Pancreas (tissue), 10 donors: ENCODE results near the gene MMP7. TPM values are rescaled to one million over a fixed set of nuclear protein-coding genes. Genes with fewer than 3 reads are reported as not detected.

Experiments
- ATAC-seq, 4 donors: fragments of 200-7000 bp; cut with Tn5 transposase; one replicate each; pipeline versions ENCODE4 v1.8.0 to v1.9.1; 2020; ENCODE audit warnings: mild to moderate bottlenecking in 4 of 4, moderate library complexity in 4 of 4
- DNase-seq, 6 donors: peaks; one replicate each; pipeline ENCODE4 v3.0.0-alpha.2; 2020
- FAIRE-seq: peaks from 2 replicates; lab custom pipeline; 2012; peaks lifted over from hg19 to GRCh38; lab: Jason Lieb, UNC
- H3K27ac ChIP-seq, 4 donors: fragments of 200-600 bp; sonication (generic); 1 replicate in 3 of 4; 2 replicates in 1 of 4; pipeline versions ENCODE4 v1.5.0 to v1.8.0; 2020
- H3K27me3 ChIP-seq, 4 donors: fragments of 200-600 bp; one replicate each; pipeline ENCODE4 v1.8.0; 2021
- H3K36me3 ChIP-seq, 3 donors: fragments of 200-600 bp; sonication (generic) in 1 of 3; one replicate each; pipeline versions ENCODE4 v1.5.0 to v1.8.0; 2020 to 2021
- H3K4me1 ChIP-seq, 3 donors: fragments of 200-600 bp; one replicate each; pipeline ENCODE4 v1.8.0; 2021
- H3K4me3 ChIP-seq, 4 donors: fragments of 200-600 bp; sonication (generic) in 2 of 4; one replicate each; pipeline versions ENCODE4 v1.5.0 to v1.8.0; 2020 to 2021
- H3K9me3 ChIP-seq, 4 donors: fragments of 200-600 bp; one replicate each; pipeline ENCODE4 v1.8.0; 2021
- WGBS, 2 donors: extraction: QIAGEN DNeasy Blood & Tissue Kit; methylation state at CpG; one replicate each; pipeline ENCODE4 v1.1.7; 2013; 5-methylcytosine and 5-hydroxymethylcytosine counted together
- intact Hi-C, 3 donors: fragments of 100-400 bp; cut with DNase I; formaldehyde crosslinking; loops; one replicate each; pipeline versions ENCODE4 v1.11.1 to v1.14.2; 2022
- polyA plus RNA-seq, 2 donors: library from polyadenylated mRNA; stranded (reverse); fragments of 200-250 nt; gene quantifications; one replicate each; pipeline ENCODE4 v1.2.3, GENCODE V29; 2013
- total RNA-seq, 6 donors: library from RNA; stranded (reverse); fragmentation: NEBNext Ultra II Directional in 4 of 6; extraction: Animal tissue kit (Norgen Biotek cat#: 25700) in 4 of 6; gene quantifications; one replicate each; pipeline versions ENCODE4 v1.2.1 to v1.2.4, GENCODE V29; 2021 to 2023
- TF ChIP-seq, protein P1 (sequence below), 4 donors: fragments of 200-600 bp; sonication (generic) in 3 of 4; IDR thresholded peaks; one replicate each; pipeline versions ENCODE4 v1.5.0 to v1.8.0; 2021; ENCODE audit warnings: antibody characterized with exemption in 4 of 4
- donor health status: healthy with polysubstance abuse.
- donor health status: DM: no; HTN: no; CAD: no; lungs with moderate emphysema.
- donor health status: DM: no; HTN: no; CAD: no.
- donor health status: control.
- donor health status: control.
- donor health status: Bipolar disorder and iron deficiency.
- donor health status: DM: yes; HTN: yes; CAD: no.
- donor health status: DM: no; HTN: no; CAD: no.
- donor health status: DM: no; HTN: no; CAD: no.
- donor health status: DM: yes; HTN: yes; CAD: no.

MMP7 gene
- 100 to 1,000 TPM in 2 of 6 donors, 10 to 100 TPM in 4; 13.5 to 751 (median 34.2) TPM for total RNA-seq
- 10 to 100 TPM; 34.4 to 68.1 TPM for polyA plus RNA-seq

DNA sequence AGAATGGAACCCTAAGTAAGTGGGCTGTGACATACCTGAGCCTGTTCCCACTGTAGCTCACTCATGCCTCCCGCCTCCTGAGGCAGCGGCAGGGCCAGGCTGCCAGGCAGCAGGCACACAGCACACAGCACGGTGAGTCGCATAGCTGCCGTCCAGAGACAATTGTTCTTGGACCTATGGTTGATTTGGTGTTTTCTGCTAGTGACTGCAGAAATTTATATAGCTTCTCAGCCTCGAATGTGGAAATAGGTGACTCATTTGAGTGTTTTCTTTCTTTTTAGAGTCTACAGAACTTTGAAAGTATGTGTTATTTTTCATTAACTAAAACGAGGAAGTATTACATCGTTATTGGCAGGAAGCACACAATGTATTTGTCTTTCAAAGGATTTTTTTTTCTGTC, at the start of gene MMP7:
TSS of gene MMP7 (minus strand) at position 190 of the 400 bp plus-strand sequence. CDS start at position 143, 47 bp downstream.
- Histone ChIP-seq H3K9me3 (no peaks in the 10 kb centered on the region), H3K27me3 (no peaks in the 10 kb centered on the region), H3K4me1 (no peaks in the 10 kb centered on the region), H3K36me3 (no peaks in the 10 kb centered on the region), H3K4me3 (peak within 1 kb of the TSS in 2 of 4 donors; percentile 15 to 26), H3K27ac (peak within 1 kb of the TSS in 3 of 4 donors; percentile 16 to 69 (median 54))
- intact Hi-C loops = no loop called here
- ATAC-seq = peak; percentile 48 to 89 (median 83)
- WGBS, 2 donors = 35% methylated on average over 8 of the region's 8 CpGs
- TF ChIP-seq, protein P1, sequence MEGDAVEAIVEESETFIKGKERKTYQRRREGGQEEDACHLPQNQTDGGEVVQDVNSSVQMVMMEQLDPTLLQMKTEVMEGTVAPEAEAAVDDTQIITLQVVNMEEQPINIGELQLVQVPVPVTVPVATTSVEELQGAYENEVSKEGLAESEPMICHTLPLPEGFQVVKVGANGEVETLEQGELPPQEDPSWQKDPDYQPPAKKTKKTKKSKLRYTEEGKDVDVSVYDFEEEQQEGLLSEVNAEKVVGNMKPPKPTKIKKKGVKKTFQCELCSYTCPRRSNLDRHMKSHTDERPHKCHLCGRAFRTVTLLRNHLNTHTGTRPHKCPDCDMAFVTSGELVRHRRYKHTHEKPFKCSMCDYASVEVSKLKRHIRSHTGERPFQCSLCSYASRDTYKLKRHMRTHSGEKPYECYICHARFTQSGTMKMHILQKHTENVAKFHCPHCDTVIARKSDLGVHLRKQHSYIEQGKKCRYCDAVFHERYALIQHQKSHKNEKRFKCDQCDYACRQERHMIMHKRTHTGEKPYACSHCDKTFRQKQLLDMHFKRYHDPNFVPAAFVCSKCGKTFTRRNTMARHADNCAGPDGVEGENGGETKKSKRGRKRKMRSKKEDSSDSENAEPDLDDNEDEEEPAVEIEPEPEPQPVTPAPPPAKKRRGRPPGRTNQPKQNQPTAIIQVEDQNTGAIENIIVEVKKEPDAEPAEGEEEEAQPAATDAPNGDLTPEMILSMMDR (IDR thresholded peaks at IDR 0.05) = no peak
- DNase-seq = peak in 3 of 6 donors; percentile 6 to 29 (median 20)
- FAIRE-seq = no peak

DNA sequence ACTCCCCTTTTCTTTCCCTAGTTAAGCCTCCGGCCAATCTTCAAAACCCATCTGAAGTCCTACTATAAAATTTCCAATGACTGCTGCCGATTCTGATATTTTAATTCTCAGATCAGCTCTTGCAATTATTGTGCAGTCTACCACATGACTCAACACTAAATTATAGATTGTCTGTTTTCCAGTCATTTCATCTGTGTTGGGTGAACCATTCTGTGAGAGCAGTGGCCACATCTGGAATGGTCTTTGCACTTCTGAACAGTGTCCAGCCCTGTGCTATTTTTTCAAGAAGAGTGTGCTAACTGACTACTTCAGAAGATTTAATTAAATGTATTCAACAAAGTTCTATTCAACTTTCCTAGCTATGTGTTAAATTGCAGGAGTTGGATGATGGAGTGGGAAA, 47.2 kb upstream of the MMP7 start:
- TF ChIP-seq, protein P1 (IDR thresholded peaks at IDR 0.05) = no peak
- 60 to 80% methylated on average over 2 of the region's 2 CpGs for WGBS, 2 donors
- no peaks in the 10 kb centered on the region for H3K36me3 ChIP-seq
- no peak for ATAC-seq
- no peak overlapping the region for H3K27ac ChIP-seq
- H3K9me3 ChIP-seq = no peaks in the 10 kb centered on the region
- H3K27me3 ChIP-seq = no peaks in the 10 kb centered on the region
- H3K4me3 ChIP-seq = no peak overlapping the region
- no peak for FAIRE-seq
- intact Hi-C loops = no loop called here
- H3K4me1 ChIP-seq = no peaks in the 10 kb centered on the region
- no peak for DNase-seq

DNA sequence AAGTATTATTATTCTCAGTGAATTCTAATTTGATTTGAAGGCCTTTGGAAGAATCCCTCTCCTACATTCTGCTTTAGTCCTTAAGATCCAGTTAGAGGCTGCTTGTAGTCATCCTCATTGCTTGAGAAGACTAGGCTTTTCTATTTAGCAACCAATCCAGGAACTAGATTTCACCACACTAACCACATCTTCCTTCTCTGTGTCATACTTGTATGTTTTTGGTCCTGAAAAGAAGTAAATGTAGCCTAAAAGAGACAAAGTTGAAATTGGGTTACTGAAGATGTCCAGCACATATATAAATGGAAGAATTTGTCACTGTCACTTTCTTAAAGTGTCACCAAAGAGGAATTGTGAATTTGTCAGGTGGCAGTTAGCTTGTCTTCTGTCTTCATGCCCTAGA, 46.6 kb upstream of the MMP7 start:
- Histone ChIP-seq H3K27ac (no peak overlapping the region), H3K4me1 (no peaks in the 10 kb centered on the region), H3K4me3 (no peak overlapping the region), H3K9me3 (no peaks in the 10 kb centered on the region), H3K36me3 (no peaks in the 10 kb centered on the region), H3K27me3 (no peaks in the 10 kb centered on the region)
- TF ChIP-seq, protein P1 (IDR thresholded peaks at IDR 0.05) = no peak
- intact Hi-C loops = no loop called here
- FAIRE-seq (no peak), ATAC-seq (peak in 2 of 4 donors; percentile 32 to 51), DNase-seq (no peak)

DNA sequence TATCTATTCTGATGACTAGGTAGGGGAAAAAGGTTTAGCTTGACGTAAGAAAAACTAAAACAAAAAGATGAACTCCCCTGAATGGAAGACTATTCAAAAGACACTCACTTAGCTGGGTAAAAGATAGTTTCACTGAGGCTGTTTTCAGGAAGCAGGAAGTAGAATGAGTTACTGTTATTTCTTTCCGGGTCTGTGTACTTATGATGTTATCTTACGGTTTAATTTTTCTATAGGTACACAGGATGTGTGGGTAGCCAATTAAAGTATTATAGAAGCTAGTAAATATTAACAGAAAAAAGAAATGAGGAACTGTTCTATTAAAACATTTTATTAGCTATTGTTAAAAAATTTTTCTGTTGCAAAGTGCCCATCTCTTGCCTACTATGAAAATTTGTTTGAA, 45.8 kb upstream of the MMP7 start:
- intact Hi-C loops = no loop called here
- ATAC-seq = no peak
- Histone ChIP-seq H3K4me1 (no peaks in the 10 kb centered on the region), H3K36me3 (no peaks in the 10 kb centered on the region), H3K9me3 (no peaks in the 10 kb centered on the region), H3K27me3 (no peaks in the 10 kb centered on the region), H3K4me3 (no peak overlapping the region), H3K27ac (no peak overlapping the region)
- 65 to 67% methylated on average over 3 of the region's 3 CpGs for WGBS, 2 donors
- DNase-seq = no peak
- no peak for FAIRE-seq
- TF ChIP-seq, protein P1 (IDR thresholded peaks at IDR 0.05) = no peak

DNA sequence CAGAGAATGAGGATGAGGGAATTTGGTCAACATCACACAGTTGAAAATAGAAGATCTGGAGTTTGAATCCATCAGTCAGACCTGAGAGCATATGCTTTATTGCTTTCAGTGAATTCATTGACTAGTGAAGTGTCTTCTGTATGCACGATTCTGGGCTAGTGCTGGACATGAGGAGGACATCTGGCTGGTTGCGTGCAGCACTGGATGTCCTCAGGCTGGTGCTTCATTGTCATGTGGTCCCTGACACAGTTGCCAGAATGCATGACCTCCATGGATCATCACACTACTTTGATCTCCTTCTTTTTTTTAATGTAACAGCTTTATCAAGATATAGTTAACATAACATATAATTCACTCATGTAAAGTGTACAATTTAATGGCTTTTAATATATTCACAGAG, 44.5 kb upstream of the MMP7 start:
- FAIRE-seq = no peak
- WGBS, 2 donors = 69 to 78% methylated on average over 2 of the region's 2 CpGs
- no peak for DNase-seq
- no peaks in the 10 kb centered on the region for H3K27me3 ChIP-seq
- no peak for ATAC-seq
- TF ChIP-seq, protein P1 (IDR thresholded peaks at IDR 0.05) = no peak
- H3K4me1 ChIP-seq = no peaks in the 10 kb centered on the region
- intact Hi-C loops = no loop called here
- H3K27ac ChIP-seq = no peak overlapping the region
- no peaks in the 10 kb centered on the region for H3K36me3 ChIP-seq
- H3K4me3 ChIP-seq = no peak overlapping the region
- H3K9me3 ChIP-seq = no peaks in the 10 kb centered on the region
